ENCODE data around the gene TBCCD1.

TBCCD1 gene

GRCh38 chr3:186567072-186567921 lies at the start of gene TBCCD1:
TBCCD1 (minus strand) TSS chr3:186567339; CDS start chr3:186564329, 3,010 bp downstream.
- peak; percentile 55 for DNase-seq (ENCODE audit: low read depth)

- no peak for DNase-seq (ENCODE audit: low read depth)
Measured at GRCh38 chr3:186616299-186616617, 49.1 kb upstream of the TBCCD1 start.

- DNase-seq (ENCODE audit: low read depth), result peak; percentile 42
Measured at GRCh38 chr3:186614597-186615483, 47.7 kb upstream of the TBCCD1 start.

GRCh38 chr3:186614266-186614596 lies 47.1 kb upstream of the TBCCD1 start:
- no peak for DNase-seq (ENCODE audit: low read depth)

GRCh38 chr3:186613637-186614265 lies 46.6 kb upstream of the TBCCD1 start:
- no peak for DNase-seq (ENCODE audit: low read depth)

- no peak for DNase-seq (ENCODE audit: low read depth)
Measured at GRCh38 chr3:186612721-186613636, 45.8 kb upstream of the TBCCD1 start, which contains the start of gene AHSG. AHSG (plus strand) TSS chr3:186613060; CDS start chr3:186613142, 82 bp downstream.

GRCh38 chr3:186612065-186612464 lies 44.9 kb upstream of the TBCCD1 start:
- no peak for DNase-seq (ENCODE audit: low read depth)

GRCh38 chr3:186609247-186609868 lies 42.2 kb upstream of the TBCCD1 start:
- DNase-seq (ENCODE audit: low read depth), result no peak

- no peak for DNase-seq (ENCODE audit: low read depth)
Measured at GRCh38 chr3:186608624-186609215, 41.6 kb upstream of the TBCCD1 start.

GRCh38 chr3:186605561-186606545 lies 38.7 kb upstream of the TBCCD1 start:
- DNase-seq (ENCODE audit: low read depth), result no peak

GRCh38 chr3:186605078-186605477 lies 37.9 kb upstream of the TBCCD1 start:
- no peak for DNase-seq (ENCODE audit: low read depth)

GRCh38 chr3:186603159-186603558 lies 36.0 kb upstream of the TBCCD1 start:
- DNase-seq (ENCODE audit: low read depth), result no peak

- no peak for DNase-seq (ENCODE audit: low read depth)
Measured at GRCh38 chr3:186600896-186601295, 33.8 kb upstream of the TBCCD1 start.

- no peak for DNase-seq (ENCODE audit: low read depth)
Measured at GRCh38 chr3:186599785-186600166, 32.6 kb upstream of the TBCCD1 start.

GRCh38 chr3:186599142-186599784 lies 32.1 kb upstream of the TBCCD1 start:
- DNase-seq (ENCODE audit: low read depth), result no peak

- no peak for DNase-seq (ENCODE audit: low read depth)
Measured at GRCh38 chr3:186598794-186599141, 31.6 kb upstream of the TBCCD1 start.

- DNase-seq (ENCODE audit: low read depth), result no peak
Measured at GRCh38 chr3:186598108-186598784, 31.1 kb upstream of the TBCCD1 start.

GRCh38 chr3:186596568-186597287 lies 29.6 kb upstream of the TBCCD1 start:
- DNase-seq (ENCODE audit: low read depth), result no peak

All from HS-5 (cell line).